Stomach (tissue), 9 donors: ENCODE data around the gene DGKQ. TPM values are rescaled to one million over a fixed set of nuclear protein-coding genes. Genes with fewer than 3 reads are reported as not detected.

Source experiments
- DNase-seq, 2 donors: peaks; one replicate each; pipeline versions ENCODE4 v3.0.0 to v3.0.0-alpha.2; 2013 to 2019
- H3K27ac ChIP-seq, 5 donors: fragments of 200-600 bp in 4 of 5; sonication (generic) in 4 of 5; one replicate each; pipeline ENCODE4 v1.5.1; 2013 to 2019; ENCODE audit warnings: mild to moderate bottlenecking in 1 of 5, moderate library complexity in 1 of 5
- H3K27me3 ChIP-seq, 3 donors: fragments of 200-600 bp; sonication (generic); one replicate each; pipeline ENCODE4 v1.5.1; 2017 to 2019; ENCODE audit warnings: mixed run types in 1 of 3
- H3K36me3 ChIP-seq, 4 donors: fragments of 200-600 bp; sonication (generic); 1 replicate in 3 of 4; 2 replicates in 1 of 4; pipeline ENCODE4 v1.5.1; 2016 to 2019
- H3K4me1 ChIP-seq, 4 donors: fragments of 200-600 bp; sonication (generic); one replicate each; pipeline ENCODE4 v1.5.1; 2016 to 2019
- H3K4me3 ChIP-seq, 4 donors: fragments of 200-600 bp; sonication (generic) in 3 of 4; one replicate each; pipeline ENCODE4 v1.5.1; 2016 to 2019; ENCODE audit warnings: mild to moderate bottlenecking in 1 of 4
- H3K9me3 ChIP-seq, 4 donors: fragments of 200-600 bp; sonication (generic); one replicate each; pipeline ENCODE4 v1.5.1; 2016 to 2019
- CTCF ChIP-seq, 7 experiments: fragments of 450-650 bp in 4 of 7; fragments of 200-600 bp in 3 of 7; sonication (generic) in 3 of 7; IDR thresholded peaks; one replicate each; pipeline ENCODE4 v1.5.1; 2016 to 2019; ENCODE audit warnings: antibody characterized with exemption in 7 of 7, control low read depth in 2 of 7, mild to moderate bottlenecking in 1 of 7
- EP300 ChIP-seq: sonication (generic); formaldehyde crosslinking; IDR thresholded peaks from one replicate; pipeline ENCODE4 v1.6.1; 2017; ENCODE audit warnings: antibody characterized with exemption
- POLR2A ChIP-seq, 4 donors: fragments of 450-650 bp; IDR thresholded peaks; one replicate each; pipeline ENCODE4 v1.6.1; 2016; ENCODE audit warnings: antibody characterized with exemption in 4 of 4, control low read depth in 2 of 4, mild to moderate bottlenecking in 1 of 4, moderate library complexity in 1 of 4
- POLR2AphosphoS5 ChIP-seq, 3 donors: sonication (generic); formaldehyde crosslinking; IDR thresholded peaks; one replicate each; pipeline ENCODE4 v1.6.1; 2016; ENCODE audit warnings: antibody characterized with exemption in 3 of 3
- WGBS, 5 donors: extraction: QIAGEN DNeasy Blood & Tissue Kit in 3 of 5; methylation state at CpG; one replicate each; pipeline versions ENCODE4 v1.1.5 to v1.1.7; 2013 to 2018; 5-methylcytosine and 5-hydroxymethylcytosine counted together
- intact Hi-C: fragments of 100-400 bp; cut with DNase I; formaldehyde crosslinking; loops from one replicate; pipeline ENCODE4 v1.15.1; 2023; ENCODE audit warnings: low total_unique reads
- polyA plus RNA-seq, 3 donors: library from polyadenylated mRNA; stranded (reverse); fragments of 200-250 nt; gene quantifications; one replicate each; pipeline ENCODE4 v1.2.3, GENCODE V29; 2013
- total RNA-seq, 5 donors: library from RNA; depleted of rRNA; stranded (reverse); fragments of >200 nt; gene quantifications; one replicate each; pipeline versions ENCODE4 v1.1.0 to v1.2.3, GENCODE V29; 2014 to 2016
- donor health status: healthy with polysubstance abuse.
- donor health status: Bipolar disorder and iron deficiency.
- donor health status: healthy.

DGKQ gene
- total and polyA plus RNA-seq, 8 donors = 3.8 to 176 (median 7.3) TPM

- Histone ChIP-seq H3K27me3 (no peaks in the 10 kb centered on the region), H3K4me1 (no peaks in the 10 kb centered on the region), H3K4me3 (no peak overlapping the region), H3K36me3 (peaks cover 7 to 97% (median 95%) of the 10 kb centered on the region in 4 donors), H3K9me3 (no peaks in the 10 kb centered on the region), H3K27ac (no peak overlapping the region)
- 85 to 93% (median 89%) methylated on average over 9 to 17 of the region's 17 CpGs for WGBS, 5 donors
- intact Hi-C loops = no loop called here
- no peak for TF ChIP-seq CTCF (IDR thresholded peaks at IDR 0.05)
- no peak for TF ChIP-seq POLR2AphosphoS5 (IDR thresholded peaks at IDR 0.05)
- TF ChIP-seq POLR2A (IDR thresholded peaks at IDR 0.05) = no peak
- no peak for TF ChIP-seq EP300
- no peak for DNase-seq
These were observed 15.1 kb downstream of the DGKQ start for GRCh38 chr4:958314-958665.

- no peaks in the 10 kb centered on the region for H3K9me3 ChIP-seq
- intact Hi-C loops = no loop called here
- DNase-seq = peak in 1 of 2 donors; percentile 3
- TF ChIP-seq POLR2A (IDR thresholded peaks at IDR 0.05) (no peak), EP300 (no peak), CTCF (IDR thresholded peaks at IDR 0.05) (no peak), POLR2AphosphoS5 (IDR thresholded peaks at IDR 0.05) (no peak)
- no peaks in the 10 kb centered on the region for H3K27me3 ChIP-seq
- H3K36me3 ChIP-seq = peaks cover 7 to 97% (median 96%) of the 10 kb centered on the region in 4 donors
- 93 to 95% (median 93%) methylated on average over 37 to 45 of the region's 45 CpGs for WGBS, 5 donors
- H3K4me3 ChIP-seq = no peak overlapping the region
- no peak overlapping the region for H3K27ac ChIP-seq
- no peaks in the 10 kb centered on the region for H3K4me1 ChIP-seq
These were observed 15.6 kb downstream of the DGKQ start for GRCh38 chr4:957581-958313.

GRCh38 chr4:957231-957580 lies 16.2 kb downstream of the DGKQ start:
- Histone ChIP-seq H3K36me3 (peaks cover 5 to 96% (median 93%) of the 10 kb centered on the region in 4 donors), H3K4me3 (no peak overlapping the region), H3K27me3 (no peaks in the 10 kb centered on the region), H3K9me3 (no peaks in the 10 kb centered on the region), H3K27ac (no peak overlapping the region), H3K4me1 (no peaks in the 10 kb centered on the region)
- intact Hi-C loops = no loop called here
- DNase-seq = peak in 1 of 2 donors; percentile 1
- TF ChIP-seq POLR2A (IDR thresholded peaks at IDR 0.05) (no peak), CTCF (IDR thresholded peaks at IDR 0.05) (no peak), EP300 (no peak), POLR2AphosphoS5 (IDR thresholded peaks at IDR 0.05) (no peak)
- WGBS, 5 donors = 63 to 88% (median 76%) methylated on average over 3 to 8 of the region's 8 CpGs

- TF ChIP-seq POLR2AphosphoS5 (IDR thresholded peaks at IDR 0.05) (no peak), POLR2A (IDR thresholded peaks at IDR 0.05) (no peak), CTCF (IDR thresholded peaks at IDR 0.05) (no peak), EP300 (no peak)
- no peak overlapping the region for H3K27ac ChIP-seq
- no peaks in the 10 kb centered on the region for H3K9me3 ChIP-seq
- no peaks in the 10 kb centered on the region for H3K4me1 ChIP-seq
- WGBS, 5 donors = 78 to 85% (median 83%) methylated on average over 11 to 14 of the region's 14 CpGs
- H3K36me3 ChIP-seq = peaks cover 4 to 96% (median 92%) of the 10 kb centered on the region in 4 donors
- no peak for DNase-seq
- intact Hi-C loops = no loop called here
- no peak overlapping the region for H3K4me3 ChIP-seq
- no peaks in the 10 kb centered on the region for H3K27me3 ChIP-seq
These were observed 16.7 kb downstream of the DGKQ start for GRCh38 chr4:956531-957230.
